ENCODE data around the gene SETD3. TPM values are rescaled to one million over a fixed set of nuclear protein-coding genes. Genes with fewer than 3 reads are reported as not detected.
A peak's percentile ranks its signal among the peaks of the same experiment; 100 is the strongest.

The SETD3 gene
- total RNA-seq, 1 donor from 2014 or later, result 54.2 TPM

- no peaks in the 10 kb centered on the region for H3K9me3 Mint-ChIP-seq (ENCODE audit: low read depth)
- no peaks in the 10 kb centered on the region for H3K27me3 Mint-ChIP-seq (ENCODE audit: low read depth)
- peaks cover 45% of the 10 kb centered on the region for H3K4me1 Mint-ChIP-seq (ENCODE audit: low read depth)
- no peaks in the 10 kb centered on the region for H3K36me3 Mint-ChIP-seq (ENCODE audit: low read depth)
- DNase-seq (ENCODE audit: low spot score), result no peak
- H3K27ac Mint-ChIP-seq (ENCODE audit: unreplicated experiment), result no peak overlapping the region
- no peak for TF ChIP-seq CTCF (IDR thresholded peaks at IDR 0.05)
- H3K4me3 Mint-ChIP-seq (ENCODE audit: unreplicated experiment), result no peak overlapping the region
These were observed 5.5 kb downstream of the SETD3 start for GRCh38 chr14:99475179-99475578.

- no peaks in the 10 kb centered on the region for H3K9me3 Mint-ChIP-seq (ENCODE audit: low read depth)
- DNase-seq (ENCODE audit: low spot score), result no peak
- no peak overlapping the region for H3K4me3 Mint-ChIP-seq (ENCODE audit: unreplicated experiment)
- no peaks in the 10 kb centered on the region for H3K27me3 Mint-ChIP-seq (ENCODE audit: low read depth)
- no peaks in the 10 kb centered on the region for H3K36me3 Mint-ChIP-seq (ENCODE audit: low read depth)
- no peak overlapping the region for H3K27ac Mint-ChIP-seq (ENCODE audit: unreplicated experiment)
- peaks cover 47% of the 10 kb centered on the region for H3K4me1 Mint-ChIP-seq (ENCODE audit: low read depth)
- TF ChIP-seq CTCF (IDR thresholded peaks at IDR 0.05), result no peak
These were observed 7.2 kb downstream of the SETD3 start for GRCh38 chr14:99473458-99473857.

DNA sequence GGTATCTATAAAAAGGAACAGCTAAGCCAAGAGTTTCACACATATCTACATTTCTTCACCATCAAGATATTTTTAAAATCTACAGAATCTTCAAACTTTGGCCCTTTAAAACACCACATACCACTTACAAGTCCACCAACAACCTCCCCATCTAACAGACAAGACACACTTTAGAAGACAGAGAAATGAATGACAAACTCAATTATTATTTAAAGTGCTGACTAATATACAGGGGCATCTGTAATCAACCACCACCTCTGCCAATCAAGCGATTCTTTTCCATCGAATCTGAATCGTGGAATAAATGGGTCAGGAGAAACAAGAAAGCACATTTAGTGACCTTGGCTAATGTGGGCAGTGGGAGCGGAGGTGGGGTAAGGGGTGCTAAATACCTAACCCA is 7.7 kb downstream of the SETD3 start:
- Mint-ChIP-seq H3K27me3 (ENCODE audit: low read depth) (no peaks in the 10 kb centered on the region), H3K36me3 (ENCODE audit: low read depth) (no peaks in the 10 kb centered on the region), H3K9me3 (ENCODE audit: low read depth) (no peaks in the 10 kb centered on the region), H3K4me3 (ENCODE audit: unreplicated experiment) (no peak overlapping the region), H3K4me1 (ENCODE audit: low read depth) (peaks cover 47% of the 10 kb centered on the region), H3K27ac (ENCODE audit: unreplicated experiment) (peak overlapping the region; percentile 14)
- TF ChIP-seq CTCF (IDR thresholded peaks at IDR 0.05), result no peak
- DNase-seq (ENCODE audit: low spot score), result no peak

GRCh38 chr14:99471731-99472130 is 8.9 kb downstream of the SETD3 start:
- no peaks in the 10 kb centered on the region for H3K27me3 Mint-ChIP-seq (ENCODE audit: low read depth)
- no peak for TF ChIP-seq CTCF (IDR thresholded peaks at IDR 0.05)
- H3K27ac Mint-ChIP-seq (ENCODE audit: unreplicated experiment), result no peak overlapping the region
- no peaks in the 10 kb centered on the region for H3K9me3 Mint-ChIP-seq (ENCODE audit: low read depth)
- no peaks in the 10 kb centered on the region for H3K36me3 Mint-ChIP-seq (ENCODE audit: low read depth)
- H3K4me1 Mint-ChIP-seq (ENCODE audit: low read depth), result peaks cover 53% of the 10 kb centered on the region
- no peak for DNase-seq (ENCODE audit: low spot score)
- H3K4me3 Mint-ChIP-seq (ENCODE audit: unreplicated experiment), result no peak overlapping the region

- Mint-ChIP-seq H3K27me3 (ENCODE audit: low read depth) (no peaks in the 10 kb centered on the region), H3K4me3 (ENCODE audit: unreplicated experiment) (no peak overlapping the region), H3K27ac (ENCODE audit: unreplicated experiment) (no peak overlapping the region), H3K4me1 (ENCODE audit: low read depth) (peaks cover 45% of the 10 kb centered on the region), H3K9me3 (ENCODE audit: low read depth) (no peaks in the 10 kb centered on the region), H3K36me3 (ENCODE audit: low read depth) (no peaks in the 10 kb centered on the region)
- DNase-seq (ENCODE audit: low spot score), result no peak
- TF ChIP-seq CTCF (IDR thresholded peaks at IDR 0.05), result no peak
These were observed 11.6 kb downstream of the SETD3 start for GRCh38 chr14:99468836-99469592.

Data from chondrocyte (in vitro differentiated cells).